Skeletal muscle tissue (tissue), 1 donor: ENCODE results near the gene HLA-DOA. TPM values are rescaled to one million over a fixed set of nuclear protein-coding genes. Genes with fewer than 3 reads are reported as not detected.

Source experiments
- total RNA-seq: library from RNA; depleted of rRNA; stranded (reverse); fragments of >200 nt; gene quantifications from one replicate; pipeline ENCODE4 v1.2.3, GENCODE V29; 2014

HLA-DOA gene
- total RNA-seq, 1 donor from 2014 or later, result 1.0 TPM

Other genes with a start within 250 kb of the HLA-DOA start
- gene HLA-DQB2, start 246.1 kb downstream of the HLA-DOA start, total RNA-seq, result not detected
- gene HLA-DOB, start 192.6 kb downstream of the HLA-DOA start, total RNA-seq, result not detected
- 9.4 TPM for gene TAP2, start 170.9 kb downstream of the HLA-DOA start, total RNA-seq
- 18.8 TPM for gene PSMB8, start 165.5 kb downstream of the HLA-DOA start, total RNA-seq
- 14.1 TPM for gene TAP1, start 155.9 kb downstream of the HLA-DOA start, total RNA-seq
- gene PSMB9, start 155.4 kb downstream of the HLA-DOA start, total RNA-seq, result 7.8 TPM
- gene HLA-DMB, start 68.6 kb downstream of the HLA-DOA start, total RNA-seq, result 6.3 TPM
- gene HLA-DMA, start 56.5 kb downstream of the HLA-DOA start, total RNA-seq, result 6.3 TPM
- gene BRD2, start 41.0 kb downstream of the HLA-DOA start, total RNA-seq, result 36.5 TPM
- 14.6 TPM for gene HLA-DPA1, start 64.1 kb upstream of the HLA-DOA start, total RNA-seq
- 9.9 TPM for gene HLA-DPB1, start 66.4 kb upstream of the HLA-DOA start, total RNA-seq
- gene COL11A2, start 182.9 kb upstream of the HLA-DOA start, total RNA-seq, result 28.7 TPM
- gene RXRB, start 191.1 kb upstream of the HLA-DOA start, total RNA-seq, result 17.7 TPM
- gene SLC39A7, start 191.3 kb upstream of the HLA-DOA start, total RNA-seq, result 53.2 TPM
- gene HSD17B8, start 195.1 kb upstream of the HLA-DOA start, total RNA-seq, result 15.7 TPM
- gene RING1, start 198.9 kb upstream of the HLA-DOA start, total RNA-seq, result 20.4 TPM